SK-N-SH (cell line): ENCODE data around the gene PRKG1. TPM values are rescaled to one million over a fixed set of nuclear protein-coding genes. Genes with fewer than 3 reads are reported as not detected.

Source experiments
- CTCF ChIA-PET: fragments of 300-600, 350-600 bp; formaldehyde crosslinking; extraction: SDS; loops from one replicate; lab custom pipeline; 2021; lab: Yijun Ruan, JAX
- POLR2A ChIA-PET: fragments of 350-600 bp; sonication (Branson Sonifier 250); formaldehyde crosslinking; extraction: SDS; loops from one replicate; lab custom pipeline; 2020; ENCODE audit warnings: antibody characterized with exemption, inconsistent platforms; lab: Yijun Ruan, JAX
- DNase-seq: peaks from one replicate; pipeline ENCODE4 v3.0.0; 2012
- H2AFZ ChIP-seq: fragments of 200-600 bp; sonication (generic); 2 replicates; pipeline ENCODE4 v1.8.1; 2016; ENCODE audit warnings: antibody characterized with exemption, mild to moderate bottlenecking, low read depth
- H3F3A ChIP-seq: fragments of 200-600 bp; sonication (generic); replicated peaks from 2 replicates; pipeline ENCODE3; 2016; ENCODE audit warnings: antibody characterized with exemption, mild to moderate bottlenecking; ENCODE audit not compliant: insufficient read depth
- H3K27ac ChIP-seq, 2 experiments: fragments of 200-500 bp in 1 of 2; fragments of 200-600 bp in 1 of 2; sonication (Bioruptor generic) in 1 of 2; sonication (generic), shearing (Covaris generic) in 1 of 2; 2 replicates each; pipeline versions ENCODE4 v1.5.1 to v1.6.1; 2014 to 2016; ENCODE audit warnings: low read depth in 2 of 2, inconsistent platforms in 1 of 2, low read length in 1 of 2, mild to moderate bottlenecking in 1 of 2, mixed read lengths in 1 of 2
- H3K27me3 ChIP-seq: fragments of 200-600 bp; sonication (generic), shearing (Covaris generic); 2 replicates; pipeline ENCODE4 v1.6.1; 2016; ENCODE audit warnings: mixed run types; ENCODE audit not compliant: insufficient read depth
- H3K36me3 ChIP-seq, 2 experiments: fragments of 200-500 bp in 1 of 2; fragments of 200-600 bp in 1 of 2; sonication (Bioruptor generic) in 1 of 2; sonication (generic) in 1 of 2; replicated peaks in 1 of 2; 2 replicates each; pipeline versions ENCODE3 to v1.5.1; 2014 to 2016; ENCODE audit warnings: low read length in 1 of 2, mild to moderate bottlenecking in 1 of 2; ENCODE audit not compliant: insufficient read depth in 2 of 2, control insufficient read depth in 1 of 2
- H3K4me1 ChIP-seq, 2 experiments: fragments of 200-500 bp in 1 of 2; fragments of 200-600 bp in 1 of 2; sonication (Bioruptor generic) in 1 of 2; sonication (generic), shearing (Covaris generic) in 1 of 2; 2 replicates each; pipeline versions ENCODE4 v1.5.1 to v1.6.1; 2014 to 2016; ENCODE audit warnings: low read depth in 1 of 2, low read length in 1 of 2, mixed run types in 1 of 2; ENCODE audit not compliant: insufficient read depth in 2 of 2, control insufficient read depth in 1 of 2
- H3K4me2 ChIP-seq: fragments of 200-600 bp; sonication (generic), shearing (Covaris generic); 2 replicates; pipeline ENCODE4 v1.6.1; 2017; ENCODE audit warnings: mixed run types
- H3K4me3 ChIP-seq, 2 experiments: fragments of 200-500 bp in 1 of 2; fragments of 200-600 bp in 1 of 2; sonication (Bioruptor generic) in 1 of 2; sonication (generic), shearing (Covaris generic) in 1 of 2; 2 replicates each; pipeline versions ENCODE4 v1.5.1 to v1.8.1; 2014 to 2016; ENCODE audit warnings: low read depth in 2 of 2, inconsistent platforms in 1 of 2, low read length in 1 of 2, mild to moderate bottlenecking in 1 of 2, mixed read lengths in 1 of 2, moderate library complexity in 1 of 2
- H3K79me2 ChIP-seq: fragments of 200-600 bp; sonication (generic); 2 replicates; pipeline ENCODE4 v1.8.1; 2017; ENCODE audit warnings: mild to moderate bottlenecking; ENCODE audit not compliant: insufficient read depth
- H3K9ac ChIP-seq: fragments of 200-600 bp; sonication (generic); 2 replicates; pipeline ENCODE4 v1.6.1; 2017; ENCODE audit warnings: mixed run types
- H3K9me2 ChIP-seq: fragments of 200-600 bp; sonication (generic); 2 replicates; pipeline ENCODE4 v1.6.1; 2017; ENCODE audit warnings: mixed run types
- H3K9me3 ChIP-seq: fragments of 200-600 bp; sonication (generic); 2 replicates; pipeline ENCODE4 v1.6.1; 2017; ENCODE audit warnings: mixed run types, mild to moderate bottlenecking, moderate library complexity
- H4K20me1 ChIP-seq: fragments of 200-600 bp; sonication (generic); 2 replicates; pipeline ENCODE4 v1.6.1; 2017; ENCODE audit warnings: mild to moderate bottlenecking, mixed run types; ENCODE audit not compliant: insufficient read depth
- CHD2 ChIP-seq: fragments of 150-350 bp; IDR thresholded peaks from 2 replicates; pipeline ENCODE4 v1.6.1; 2018; ENCODE audit warnings: low read length; ENCODE audit not compliant: partially characterized antibody
- CTCF ChIP-seq: fragments of 200-600 bp; sonication (generic); IDR thresholded peaks from 2 replicates; pipeline ENCODE4 v1.6.1; 2017; ENCODE audit warnings: antibody characterized with exemption, mild to moderate bottlenecking, moderate library complexity
- JUND ChIP-seq: IDR thresholded peaks from 2 replicates; pipeline ENCODE4 v1.4.0; 2012
- RCOR1 ChIP-seq: fragments of 150-350 bp; IDR thresholded peaks from 2 replicates; pipeline ENCODE4 v1.6.1; 2017; ENCODE audit warnings: antibody characterized with exemption, low read length
- TAF1 ChIP-seq: IDR thresholded peaks from 2 replicates; pipeline ENCODE4 v1.6.1; 2012; ENCODE audit warnings: low read depth, mild to moderate bottlenecking, low read length, moderate library complexity, borderline replicate concordance
- TCF12 ChIP-seq: IDR thresholded peaks from 2 replicates; pipeline ENCODE4 v1.4.0; 2012
- USF1 ChIP-seq: IDR thresholded peaks from 2 replicates; pipeline ENCODE4 v1.4.0; 2012; ENCODE audit warnings: low read depth, borderline replicate concordance
- ZBTB33 ChIP-seq: IDR thresholded peaks from 2 replicates; pipeline ENCODE4 v1.4.0; 2012; ENCODE audit warnings: low read depth, borderline replicate concordance
- WGBS: methylation state at CpG from one replicate; pipeline ENCODE4 v1.1.6; 2017; ENCODE audit warnings: low lambda C conversion rate; 5-methylcytosine and 5-hydroxymethylcytosine counted together
- polyA plus RNA-seq, 3 experiments: library from polyadenylated mRNA; depleted of rRNA; stranded (reverse); fragments of >200 nt; gene quantifications; 2 replicates each; pipeline ENCODE4 v1.2.3, GENCODE V29; 2012
- TF ChIP-seq, protein P1 (sequence below): IDR thresholded peaks from 2 replicates; pipeline ENCODE4 v1.4.0; 2012; ENCODE audit warnings: low read depth

The PRKG1 gene
- polyA plus RNA-seq, 1 of the 3 experiments (the other 2 are of a cell fraction), result 4.1 TPM

DNA sequence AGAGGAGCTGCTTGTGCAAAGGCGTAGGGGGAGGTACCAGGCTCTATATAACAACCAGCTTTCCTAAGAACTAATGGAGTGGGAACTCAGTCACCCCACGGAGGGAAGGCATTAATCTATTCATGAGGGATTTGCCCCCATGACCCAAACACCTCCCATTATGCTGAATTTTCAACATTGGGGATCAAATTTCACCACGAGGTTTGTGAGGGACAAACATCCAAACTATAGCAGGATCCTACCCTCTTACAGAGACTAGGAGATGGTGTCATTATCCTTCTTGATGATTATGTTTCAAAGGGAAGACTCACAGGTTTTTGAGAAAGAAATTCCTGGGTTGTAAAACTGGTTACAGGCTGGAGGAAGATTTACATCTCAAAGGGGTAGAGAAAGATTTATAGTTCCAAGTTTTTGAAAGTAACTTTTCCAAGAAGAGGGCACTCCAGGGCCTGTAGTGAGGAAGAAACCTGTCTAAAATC is 944.8 kb downstream of the PRKG1 start:
- no peaks in the 10 kb centered on the region for H3K9me3 ChIP-seq
- no peaks in the 10 kb centered on the region for H3K36me3 ChIP-seq
- H3F3A ChIP-seq, result no peaks in the 10 kb centered on the region
- no peak overlapping the region for H3K9ac ChIP-seq
- ChIA-PET POLR2A (no interaction called here), CTCF (no interaction called here)
- no peaks in the 10 kb centered on the region for H3K9me2 ChIP-seq
- H3K27me3 ChIP-seq, result no peaks in the 10 kb centered on the region
- no peak overlapping the region for H3K27ac ChIP-seq
- 44% methylated on average over 3 of the region's 3 CpGs for WGBS
- TF ChIP-seq, protein P1, sequence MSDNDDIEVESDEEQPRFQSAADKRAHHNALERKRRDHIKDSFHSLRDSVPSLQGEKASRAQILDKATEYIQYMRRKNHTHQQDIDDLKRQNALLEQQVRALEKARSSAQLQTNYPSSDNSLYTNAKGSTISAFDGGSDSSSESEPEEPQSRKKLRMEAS, result no peak
- TF ChIP-seq TAF1, result no peak
- TF ChIP-seq USF1, result no peak
- no peak for TF ChIP-seq TCF12
- no peak for TF ChIP-seq CHD2
- no peak for TF ChIP-seq JUND
- H3K4me2 ChIP-seq, result no peak overlapping the region
- H2AFZ ChIP-seq, result no peak overlapping the region
- no peak overlapping the region for H3K4me3 ChIP-seq
- H3K79me2 ChIP-seq, result no peaks in the 10 kb centered on the region
- DNase-seq, result no peak
- no peaks in the 10 kb centered on the region for H4K20me1 ChIP-seq
- no peaks in the 10 kb centered on the region for H3K4me1 ChIP-seq

GRCh38 chr10:52019656-52020055 is 945.4 kb downstream of the PRKG1 start:
- ChIA-PET POLR2A (no interaction called here), CTCF (no interaction called here)
- H3K9me3 ChIP-seq, result no peaks in the 10 kb centered on the region
- no peak overlapping the region for H3K4me2 ChIP-seq
- no peak overlapping the region for H2AFZ ChIP-seq
- no peak overlapping the region for H3K9ac ChIP-seq
- H3K4me3 ChIP-seq, result no peak overlapping the region
- no peaks in the 10 kb centered on the region for H4K20me1 ChIP-seq
- DNase-seq, result no peak
- no peaks in the 10 kb centered on the region for H3F3A ChIP-seq
- H3K27me3 ChIP-seq, result no peaks in the 10 kb centered on the region
- no peaks in the 10 kb centered on the region for H3K79me2 ChIP-seq
- no peak overlapping the region for H3K27ac ChIP-seq
- H3K9me2 ChIP-seq, result no peaks in the 10 kb centered on the region
- no peaks in the 10 kb centered on the region for H3K36me3 ChIP-seq
- TF ChIP-seq ZBTB33 (no peak), CTCF (no peak), RCOR1 (no peak)
- H3K4me1 ChIP-seq, result no peaks in the 10 kb centered on the region
